ENCODE data around the gene CIB2.
A peak's percentile ranks its signal among the peaks of the same experiment; 100 is the strongest.

GRCh38 chr15:78077053-78077870 is 54.0 kb downstream of the CIB2 start, which contains the start of gene TBC1D2B:
- TF ChIP-seq YY1 (tag by site-specific recombination; IDR thresholded peaks at IDR 0.05) (no peak; the same call in 1 of the 2 replicates), CTCF (tag by site-specific recombination; IDR thresholded peaks at IDR 0.05) (peak; percentile 48), ZNF10 (tag by site-specific recombination; IDR thresholded peaks at IDR 0.05) (no peak; the same call in 1 of the 2 replicates), ZNF184 (tag by site-specific recombination; IDR thresholded peaks at IDR 0.05) (no peak), ZNF16 (tag by site-specific recombination; IDR thresholded peaks at IDR 0.05; ENCODE audit: low read depth) (no peak), GLIS2 (tag by site-specific recombination; IDR thresholded peaks at IDR 0.05) (peak; percentile 68; the same call in 1 of the 2 replicates), ZNF621 (tag by site-specific recombination; IDR thresholded peaks at IDR 0.05) (no peak), ZNF544 (tag by site-specific recombination; IDR thresholded peaks at IDR 0.05) (no peak), PRDM10 (tag by site-specific recombination; IDR thresholded peaks at IDR 0.05) (peak; percentile 91), ZSCAN5A (tag by site-specific recombination; IDR thresholded peaks at IDR 0.05) (no peak), SALL2 (tag by site-specific recombination; IDR thresholded peaks at IDR 0.05; ENCODE audit: borderline replicate concordance) (no peak), ZNF488 (tag by site-specific recombination; IDR thresholded peaks at IDR 0.05) (no peak), PBX3 (CRISPR knock-in tag; IDR thresholded peaks at IDR 0.05) (no peak)
- TF ChIP-seq, protein P1, sequence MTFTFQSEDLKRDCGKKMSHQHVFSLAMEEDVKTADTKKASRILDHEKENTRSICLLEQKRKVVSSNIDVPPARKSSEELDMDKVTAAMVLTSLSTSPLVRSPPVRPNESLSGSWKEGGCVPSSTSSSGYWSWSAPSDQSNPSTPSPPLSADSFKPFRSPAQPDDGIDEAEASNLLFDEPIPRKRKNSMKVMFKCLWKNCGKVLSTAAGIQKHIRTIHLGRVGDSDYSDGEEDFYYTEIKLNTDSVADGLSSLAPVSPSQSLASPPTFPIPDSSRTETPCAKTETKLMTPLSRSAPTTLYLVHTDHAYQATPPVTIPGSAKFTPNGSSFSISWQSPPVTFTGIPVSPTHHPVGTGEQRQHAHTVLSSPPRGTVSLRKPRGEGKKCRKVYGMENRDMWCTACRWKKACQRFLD (tag by site-specific recombination; IDR thresholded peaks at IDR 0.05) = no peak
